ENCODE results near the gene SCUBE2.

GRCh38 chr11:9029422-9029821, 62.0 kb downstream of the SCUBE2 start:
- TF ChIP-seq CTCF (conservative IDR thresholded peaks at IDR 0.05 in 1 of 2, IDR thresholded peaks at IDR 0.05 in 1 of 2; ENCODE audit: low read depth in 1 of 2, low read length in 2 of 2), result no peak
- no peak for TF ChIP-seq EZH2 (IDR thresholded peaks at IDR 0.05; ENCODE audit: low read length, missing control alignments)
